ENCODE measurements around the gene HPCAL4. TPM values are rescaled to one million over a fixed set of nuclear protein-coding genes. Genes with fewer than 3 reads are reported as not detected.
A peak's percentile ranks its signal among the peaks of the same experiment; 100 is the strongest.

HPCAL4 gene
- total and polyA plus RNA-seq, 9 of the 15 experiments (the other 6 are each of a cell fraction or from before 2014, with no cell fraction given), result 0.01 to 0.04 (median 0.04) TPM; not detected in 4

DNA sequence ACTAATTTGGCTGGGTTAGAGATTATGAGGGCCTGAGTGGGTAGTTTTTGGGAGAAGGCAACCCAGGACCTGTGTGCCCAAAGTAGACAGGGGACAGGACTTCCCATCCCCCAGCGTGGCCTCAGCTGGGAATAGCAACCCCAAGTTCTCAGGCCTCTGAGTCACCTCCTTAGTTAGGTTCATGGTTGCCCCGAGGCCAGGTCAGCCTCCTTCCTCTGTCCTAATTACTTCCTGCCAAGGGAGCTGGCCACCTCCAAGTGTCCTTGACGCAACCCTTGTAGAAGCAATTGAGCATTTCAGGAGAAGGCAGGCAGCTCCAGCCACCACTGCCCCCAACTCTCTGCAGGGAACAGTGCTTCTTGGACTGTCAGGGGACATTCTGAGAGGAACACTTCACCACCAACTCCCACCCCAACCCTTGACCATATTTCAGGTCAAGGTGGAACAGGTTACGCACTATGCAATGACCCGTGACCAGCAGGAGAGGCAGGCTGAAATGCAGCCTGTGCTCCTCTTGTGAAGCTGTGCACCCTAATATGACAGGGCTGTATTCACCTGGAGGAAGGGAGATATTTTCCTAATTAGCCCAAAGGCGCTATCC lies 14.2 kb downstream of the HPCAL4 start (continued):
- TF ChIP-seq ETV1 (tag; conservative IDR thresholded peaks at IDR 0.05; ENCODE audit: low read depth) (peak; percentile 76), ESRRB (CRISPR knock-in tag; IDR thresholded peaks at IDR 0.05; ENCODE audit: borderline replicate concordance) (no peak), FOSL1 (tag; conservative IDR thresholded peaks at IDR 0.05) (peak; percentile 68), NR2C2 (CRISPR knock-in tag; IDR thresholded peaks at IDR 0.05) (no peak), NR2C2 (tag; IDR thresholded peaks at IDR 0.05) (peak; percentile 79; the same call in 1 of the 2 replicates), FOXK2 (conservative IDR thresholded peaks at IDR 0.05 in 1 of 2, IDR thresholded peaks at IDR 0.05 in 1 of 2; ENCODE audit: low read depth in 2 of 2) (no peak)

DNA sequence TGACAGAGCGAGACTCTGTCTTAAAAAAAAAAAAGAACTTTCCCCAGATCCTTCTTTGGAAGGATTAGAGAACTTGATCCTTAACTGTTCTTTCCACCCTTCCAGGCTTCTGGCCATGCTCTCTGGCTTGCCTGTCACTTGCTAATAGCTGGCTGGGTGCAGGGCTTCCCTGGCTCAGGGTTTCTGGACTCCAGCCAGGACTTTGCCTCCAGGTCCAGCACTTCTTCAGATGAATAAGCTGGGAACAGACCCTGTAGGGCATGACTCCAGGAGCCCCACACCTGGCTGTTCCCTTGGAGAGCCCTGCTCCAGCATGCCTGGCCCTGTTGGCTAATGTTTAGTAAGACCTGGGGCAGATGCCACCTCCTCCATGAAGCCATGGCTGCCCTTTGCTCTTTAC lies 16.0 kb downstream of the HPCAL4 start:
- intact Hi-C loops (cut with micrococcal nuclease), result no loop called here
- Histone ChIP-seq H3K4me3 (no peak overlapping the region), H3K4me2 (ENCODE audit: insufficient read depth, low read length) (no peak overlapping the region), H3K9me3 (replicated peaks; ENCODE audit: control insufficient read depth, insufficient read depth, low read depth, low read length) (no peaks in the 10 kb centered on the region), H3K79me2 (ENCODE audit: control insufficient read depth, insufficient read depth, low read length) (no peaks in the 10 kb centered on the region), H2AFZ (ENCODE audit: low read depth, low read length) (no peak overlapping the region), H4K20me1 (replicated peaks; ENCODE audit: control insufficient read depth, insufficient read depth, low read length) (0 out of 2 replicates have a peak, but pooled peaks cover 6% of the 10 kb centered on the region), H3K36me3 (ENCODE audit: control insufficient read depth, insufficient read depth, low read length) (no peaks in the 10 kb centered on the region), H3K9ac (ENCODE audit: insufficient read depth in 1 of 2, low read depth in 2 of 2, low read length in 2 of 2) (no peak overlapping the region), H3K27ac (ENCODE audit: extremely low read depth, low read depth, low read length) (no peak overlapping the region), H3K27me3 (ENCODE audit: control insufficient read depth in 2 of 2, insufficient read depth in 2 of 2, low read length in 2 of 2) (peaks cover 22 to 34% of the 10 kb centered on the region in 2 experiments; a peak in 3 of 5 replicates), H3K4me1 (replicated peaks in 1 of 2; ENCODE audit: control insufficient read depth in 2 of 2, insufficient read depth in 2 of 2, low read length in 2 of 2) (peaks cover 15 to 18% of the 10 kb centered on the region in 2 experiments), H3K9me1 (ENCODE audit: control insufficient read depth, insufficient read depth, low read length) (no peaks in the 10 kb centered on the region)
- in situ Hi-C loops (cut with MboI), result no loop called here
- CTCF ChIA-PET (ENCODE audit: low intra/inter-chr PET ratio), result interaction anchor here (0.9 kb wide), 1 partner anchor 37 kb away, joined by 4 read pairs; no protein-coding TSS in a partner anchor
- ATAC-seq, result no peak
- POLR2A ChIA-PET, result interaction anchor here (0.7 to 1.3 kb wide), 4 partner anchors 14 to 101 kb away, joined by 3 to 7 read pairs (median 3); no protein-coding TSS in a partner anchor
- no peak for FAIRE-seq
- DNase-seq (ENCODE audit: extremely low read depth in 1 of 4, low spot score in 3 of 4), result no peak
- no TSS peak for BruUV-seq (replicated peaks)
- TF ChIP-seq DMBX1 (CRISPR knock-in tag; IDR thresholded peaks at IDR 0.05; ENCODE audit: borderline replicate concordance) (no peak), NFIC (IDR thresholded peaks at IDR 0.05) (peak; percentile 31)
- 45% methylated on average over 1 of the region's 1 CpG for WGBS (ENCODE audit: insufficient coverage, low coverage, missing lambda C conversion rate)
